Cortex of kidney (tissue), 1 donor: ENCODE results near the gene AMIGO3.
"Not testable (repeated sequence)": the region's sequence is repeated elsewhere in the genome, so short reads cannot be mapped to it uniquely, and the experiment has no call there.

Source experiments
- DNase-seq: peaks from one replicate; lab custom pipeline; 2025; lab: John Stamatoyannopoulos, UW

The AMIGO3 gene

GRCh38 chr3:49719214-49719884 is at the start of gene AMIGO3:
Gene AMIGO3, minus strand, starts transcription at chr3:49719684. Its CDS starts 219 bp downstream, at chr3:49719465.
- no peak for DNase-seq

- no peak for DNase-seq
Measured at GRCh38 chr3:49763981-49764380, 44.5 kb upstream of the AMIGO3 start.

GRCh38 chr3:49761661-49762060 is 42.2 kb upstream of the AMIGO3 start:
- no peak for DNase-seq

GRCh38 chr3:49759226-49759625 is 39.7 kb upstream of the AMIGO3 start:
- no peak for DNase-seq

GRCh38 chr3:49757197-49757596 is 37.7 kb upstream of the AMIGO3 start:
- no peak for DNase-seq

GRCh38 chr3:49756036-49756435 is 36.6 kb upstream of the AMIGO3 start:
- no peak for DNase-seq

- DNase-seq: no peak
Measured at GRCh38 chr3:49754536-49754935, 35.1 kb upstream of the AMIGO3 start.

GRCh38 chr3:49751501-49751900 is 32.0 kb upstream of the AMIGO3 start:
- DNase-seq: no peak

GRCh38 chr3:49750056-49750455 is 30.6 kb upstream of the AMIGO3 start:
- no peak for DNase-seq

- not testable (repeated sequence) for DNase-seq
Measured at GRCh38 chr3:49748874-49749273, 29.4 kb upstream of the AMIGO3 start.

GRCh38 chr3:49747792-49748480 is 28.5 kb upstream of the AMIGO3 start:
- no peak for DNase-seq

- no peak for DNase-seq
Measured at GRCh38 chr3:49745986-49746385, 26.5 kb upstream of the AMIGO3 start.

- no peak for DNase-seq
Measured at GRCh38 chr3:49740427-49740826, 20.9 kb upstream of the AMIGO3 start.

- DNase-seq: no peak
Measured at GRCh38 chr3:49738067-49738713, 18.7 kb upstream of the AMIGO3 start.

GRCh38 chr3:49734752-49735151 is 15.3 kb upstream of the AMIGO3 start:
- no peak for DNase-seq

- DNase-seq: no peak
Measured at GRCh38 chr3:49733551-49733950, 14.1 kb upstream of the AMIGO3 start.

GRCh38 chr3:49732597-49732996 is 13.1 kb upstream of the AMIGO3 start:
- no peak for DNase-seq

- DNase-seq: no peak
Measured at GRCh38 chr3:49729966-49730609, 10.6 kb upstream of the AMIGO3 start.

- no peak for DNase-seq
Measured at GRCh38 chr3:49727924-49728361, 8.5 kb upstream of the AMIGO3 start.

- DNase-seq: no peak
Measured at GRCh38 chr3:49727154-49727923, 7.9 kb upstream of the AMIGO3 start.

GRCh38 chr3:49725906-49726681 is 6.6 kb upstream of the AMIGO3 start:
- no peak for DNase-seq
